ENCODE data around the gene CARD11. TPM values are rescaled to one million over a fixed set of nuclear protein-coding genes. Genes with fewer than 3 reads are reported as not detected.
"Not testable (repeated sequence)": the region's sequence is repeated elsewhere in the genome, so short reads cannot be mapped to it uniquely, and the experiment has no call there.

The CARD11 gene
- total RNA-seq, 1 donor = under 0.01 TPM

DNA sequence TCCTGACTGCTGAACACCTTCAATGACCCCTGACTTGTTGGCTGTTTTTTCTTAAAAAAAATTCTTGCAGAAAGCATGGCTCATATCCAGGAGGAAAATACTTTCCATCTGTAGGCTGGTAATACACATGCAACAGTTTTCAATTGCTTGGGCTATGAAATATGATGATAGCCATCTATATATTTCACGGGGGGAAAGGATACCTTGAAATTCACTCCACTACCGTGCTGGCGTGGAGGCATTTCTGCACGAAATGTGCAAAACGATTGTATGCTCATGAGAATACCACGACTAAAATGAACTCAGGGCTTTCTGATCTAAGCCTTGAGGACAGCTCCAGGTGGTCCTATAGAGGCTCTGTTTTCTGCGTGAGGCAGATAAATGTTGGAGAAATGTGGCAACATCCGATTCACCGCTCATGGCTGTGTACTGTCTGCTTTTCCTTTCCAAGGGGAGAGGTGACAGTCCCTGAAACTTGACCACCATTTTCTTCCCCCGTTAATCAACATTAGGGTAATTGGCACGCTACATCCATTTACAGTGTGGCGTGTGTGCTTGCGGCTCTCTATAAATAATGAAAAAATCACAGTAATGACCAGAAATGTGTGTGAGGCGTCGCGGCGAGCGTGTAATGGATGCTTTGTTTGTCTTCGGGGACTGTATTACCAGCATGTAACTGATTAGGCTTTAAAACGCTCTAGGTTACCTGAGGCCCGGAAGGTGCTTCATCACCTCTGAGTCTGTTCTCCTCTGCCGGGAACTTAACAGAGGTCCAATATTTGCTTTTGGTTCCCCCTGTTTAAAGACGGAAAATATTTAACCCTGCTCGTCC, 12.8 kb upstream of the CARD11 start:
- TF ChIP-seq, protein P1, sequence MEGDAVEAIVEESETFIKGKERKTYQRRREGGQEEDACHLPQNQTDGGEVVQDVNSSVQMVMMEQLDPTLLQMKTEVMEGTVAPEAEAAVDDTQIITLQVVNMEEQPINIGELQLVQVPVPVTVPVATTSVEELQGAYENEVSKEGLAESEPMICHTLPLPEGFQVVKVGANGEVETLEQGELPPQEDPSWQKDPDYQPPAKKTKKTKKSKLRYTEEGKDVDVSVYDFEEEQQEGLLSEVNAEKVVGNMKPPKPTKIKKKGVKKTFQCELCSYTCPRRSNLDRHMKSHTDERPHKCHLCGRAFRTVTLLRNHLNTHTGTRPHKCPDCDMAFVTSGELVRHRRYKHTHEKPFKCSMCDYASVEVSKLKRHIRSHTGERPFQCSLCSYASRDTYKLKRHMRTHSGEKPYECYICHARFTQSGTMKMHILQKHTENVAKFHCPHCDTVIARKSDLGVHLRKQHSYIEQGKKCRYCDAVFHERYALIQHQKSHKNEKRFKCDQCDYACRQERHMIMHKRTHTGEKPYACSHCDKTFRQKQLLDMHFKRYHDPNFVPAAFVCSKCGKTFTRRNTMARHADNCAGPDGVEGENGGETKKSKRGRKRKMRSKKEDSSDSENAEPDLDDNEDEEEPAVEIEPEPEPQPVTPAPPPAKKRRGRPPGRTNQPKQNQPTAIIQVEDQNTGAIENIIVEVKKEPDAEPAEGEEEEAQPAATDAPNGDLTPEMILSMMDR (IDR thresholded peaks at IDR 0.05; ENCODE audit: insufficient read depth, low read length) = no peak
- no peak for DNase-seq (ENCODE audit: low read depth)
- H3K4me3 ChIP-seq (ENCODE audit: low read depth, low read length) = no peak overlapping the region

DNA sequence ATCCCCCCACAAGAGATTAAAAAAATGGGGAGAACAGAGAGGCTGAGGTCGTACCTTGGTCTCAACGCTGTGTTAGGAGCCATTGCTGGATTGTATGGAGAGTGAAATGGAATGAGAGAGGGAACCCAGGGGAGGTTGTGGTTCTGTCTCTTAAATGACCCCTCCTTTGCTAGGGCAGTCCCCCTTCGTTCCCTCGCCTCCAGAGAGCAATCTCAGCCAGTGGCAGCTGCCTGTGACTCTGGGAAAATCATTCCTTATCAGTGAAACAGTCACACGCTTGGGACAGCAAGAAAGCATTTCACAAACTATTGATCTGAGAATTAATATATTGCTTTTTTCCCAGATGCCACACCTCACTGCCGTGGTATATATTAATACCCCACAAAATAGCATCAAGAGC, 12.0 kb upstream of the CARD11 start:
- TF ChIP-seq, protein P1 (IDR thresholded peaks at IDR 0.05; ENCODE audit: insufficient read depth, low read length) = no peak
- no peak overlapping the region for H3K4me3 ChIP-seq (ENCODE audit: low read depth, low read length)
- no peak for DNase-seq (ENCODE audit: low read depth)

DNA sequence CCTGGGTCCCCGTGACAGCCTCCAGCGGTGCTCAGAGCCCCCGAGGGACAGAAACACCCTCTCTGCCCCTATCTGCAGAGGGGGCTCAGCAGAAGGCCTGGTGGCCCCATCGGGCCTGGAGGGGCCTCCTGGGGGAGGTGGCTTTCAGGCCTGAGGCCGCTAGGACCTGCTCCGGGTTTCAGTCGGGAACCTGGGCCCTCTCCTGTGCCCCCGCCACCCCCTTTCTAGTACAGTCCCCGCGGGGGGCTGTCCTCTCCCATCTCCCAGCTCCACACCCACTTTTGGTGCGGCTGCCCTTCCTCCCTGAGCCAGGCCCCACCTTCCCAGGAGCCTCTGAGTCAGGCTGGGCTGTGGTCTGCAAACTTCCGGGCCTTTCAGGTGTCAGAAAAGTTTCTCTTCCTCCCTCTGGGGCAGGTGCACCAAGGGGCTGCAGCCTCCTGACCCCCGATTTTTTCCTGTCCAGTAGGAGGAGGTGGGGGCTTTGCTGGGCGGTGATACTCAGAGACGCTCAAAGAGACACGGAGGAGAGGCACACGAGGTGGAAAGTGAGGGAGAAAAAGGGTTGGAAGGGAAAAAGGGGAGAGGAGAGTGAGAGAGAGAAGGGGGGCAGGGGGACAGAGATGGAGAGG, 692 bp downstream of the CARD11 start:
- H3K4me3 ChIP-seq (ENCODE audit: low read depth, low read length) = no peak overlapping the region
- TF ChIP-seq, protein P1 (IDR thresholded peaks at IDR 0.05; ENCODE audit: insufficient read depth, low read length) = no peak
- no peak for DNase-seq (ENCODE audit: low read depth)

DNA sequence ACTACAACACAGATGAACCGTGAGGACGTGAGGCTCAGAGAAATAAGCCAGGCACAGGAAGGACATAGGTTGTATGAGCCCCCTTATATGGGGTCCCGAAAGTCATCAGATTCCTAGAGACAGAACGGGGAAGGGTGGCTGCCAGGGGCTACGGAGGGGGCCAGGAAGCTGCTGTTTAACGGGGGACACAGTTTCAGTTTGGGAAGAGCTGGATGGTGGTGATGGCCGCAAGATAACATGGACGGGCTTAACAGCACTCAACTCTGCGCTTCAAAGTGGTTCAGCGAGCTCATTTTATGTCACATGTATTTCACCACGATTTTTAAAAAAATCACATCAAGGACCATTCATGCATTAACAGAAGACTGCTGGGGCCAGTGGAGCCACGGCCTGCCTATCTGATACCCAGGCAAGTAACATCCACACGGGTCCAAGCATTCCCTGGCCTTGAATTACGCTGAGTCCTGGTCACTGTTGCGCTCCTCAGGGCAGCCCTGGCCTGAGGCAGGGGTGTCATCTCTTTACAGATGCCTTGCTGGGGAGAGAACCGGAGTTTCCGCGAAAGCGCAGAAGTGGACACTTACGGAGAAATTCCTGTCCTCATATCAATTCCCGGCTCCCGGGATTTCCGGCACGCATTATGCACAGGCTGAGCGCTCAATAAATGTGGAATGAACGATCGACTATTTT, 1.5 kb downstream of the CARD11 start:
- DNase-seq (ENCODE audit: low read depth) = no peak
- TF ChIP-seq, protein P1 (IDR thresholded peaks at IDR 0.05; ENCODE audit: insufficient read depth, low read length) = no peak
- H3K4me3 ChIP-seq (ENCODE audit: low read depth, low read length) = no peak overlapping the region

DNA sequence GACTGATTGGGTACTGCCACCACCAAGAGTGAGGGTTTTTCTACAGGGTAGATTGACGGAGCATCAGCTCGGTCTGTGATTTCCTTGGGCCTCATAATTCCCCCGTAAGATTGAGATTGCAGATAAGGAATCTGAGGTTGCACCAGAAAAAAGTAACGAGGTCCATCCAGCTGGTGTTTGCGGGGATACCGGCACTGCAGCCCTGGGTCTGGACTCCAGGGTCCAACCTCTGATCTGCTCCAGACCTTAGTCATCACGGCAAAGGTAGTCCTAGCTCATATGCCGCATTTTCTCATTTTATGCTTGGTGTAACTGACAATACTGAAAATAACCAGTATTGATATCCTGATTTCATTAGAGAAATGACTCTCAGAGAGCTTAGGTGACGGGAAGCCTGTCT, 3.9 kb downstream of the CARD11 start:
- H3K4me3 ChIP-seq (ENCODE audit: low read depth, low read length) = no peak overlapping the region
- TF ChIP-seq, protein P1 (IDR thresholded peaks at IDR 0.05; ENCODE audit: insufficient read depth, low read length) = no peak
- no peak for DNase-seq (ENCODE audit: low read depth)

DNA sequence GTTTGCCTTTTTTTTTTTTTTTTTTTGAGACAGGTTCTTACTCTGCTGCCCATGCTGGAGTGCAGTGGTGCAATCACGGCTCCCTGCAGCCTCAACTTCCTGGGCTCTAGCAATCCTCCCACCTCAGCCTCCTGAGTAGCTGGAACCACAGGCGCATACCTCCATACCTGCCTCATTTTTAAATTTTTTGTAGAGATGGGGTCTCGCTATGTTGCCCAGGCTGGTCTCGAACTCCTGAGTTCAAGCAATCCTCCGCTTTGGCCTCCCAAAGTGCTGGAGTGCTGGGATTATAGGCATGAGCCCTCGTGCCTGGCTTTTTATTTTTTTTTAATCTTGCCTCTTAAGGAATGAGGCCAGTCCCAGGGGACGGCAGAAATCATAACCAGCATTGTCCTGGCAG, 5.7 kb downstream of the CARD11 start:
- DNase-seq (ENCODE audit: low read depth) = not testable (repeated sequence)

DNA sequence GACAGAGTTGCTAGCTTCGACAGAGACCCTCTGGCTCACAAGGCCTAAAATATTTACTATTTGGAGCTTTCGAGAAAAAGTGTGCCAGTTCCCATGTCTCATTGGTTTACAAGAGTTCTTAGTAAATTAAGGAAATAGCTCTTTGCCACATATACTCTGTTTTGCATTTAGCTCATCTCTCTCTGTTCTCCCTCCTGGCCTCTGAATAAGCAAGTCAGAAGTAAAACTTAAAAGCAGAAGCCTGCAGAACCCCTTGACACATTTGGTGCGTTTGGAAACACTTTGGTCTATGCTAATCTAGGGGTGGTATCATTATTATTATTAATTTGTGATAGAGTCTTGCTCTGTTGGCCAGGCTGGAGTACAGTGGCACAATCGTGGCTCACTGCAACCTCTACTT, 6.4 kb downstream of the CARD11 start:
- TF ChIP-seq, protein P1 (IDR thresholded peaks at IDR 0.05; ENCODE audit: insufficient read depth, low read length) = no peak
- no peak for DNase-seq (ENCODE audit: low read depth)

More for the DNA sequence above, 5.7 kb downstream of the CARD11 start:
- H3K4me3 ChIP-seq (ENCODE audit: low read depth, low read length) = not testable (repeated sequence)

More for the DNA sequence above, 6.4 kb downstream of the CARD11 start:
- H3K4me3 ChIP-seq (ENCODE audit: low read depth, low read length) = no peak overlapping the region
